Transverse colon (tissue), 3 donors: ENCODE results near the gene KIF25.

Experiments used
- CTCF ChIP-seq, 5 experiments: fragments of 200-600 bp in 3 of 5; fragments of 450-650 bp in 2 of 5; sonication (generic) in 3 of 5; IDR thresholded peaks; 1 replicate in 2 of 5; 2 replicates in 3 of 5; pipeline ENCODE4 v1.5.1; 2016 to 2017; ENCODE audit warnings: antibody characterized with exemption in 5 of 5, inconsistent platforms in 3 of 5, mild to moderate bottlenecking in 2 of 5, moderate library complexity in 1 of 5
- EP300 ChIP-seq: sonication (generic); formaldehyde crosslinking; IDR thresholded peaks from one replicate; pipeline ENCODE4 v1.6.1; 2017; ENCODE audit warnings: antibody characterized with exemption, low read depth
- POLR2A ChIP-seq: fragments of 450-650 bp; IDR thresholded peaks from one replicate; pipeline ENCODE4 v1.6.1; 2016; ENCODE audit warnings: antibody characterized with exemption, mild to moderate bottlenecking, moderate library complexity

GRCh38 chr6:168015482-168016175 is 18.2 kb downstream of the KIF25 start:
- TF ChIP-seq POLR2A (no peak), CTCF (IDR thresholded peaks at IDR 0.05) (no peak), EP300 (no peak)
